Kidney glomerular epithelial cell (primary cell): ENCODE measurements around the gene CATSPERB.
A peak's percentile ranks its signal among the peaks of the same experiment; 100 is the strongest.
"Not testable (repeated sequence)": the region's sequence is repeated elsewhere in the genome, so short reads cannot be mapped to it uniquely, and the experiment has no call there.

Experiments used
- DNase-seq: peaks from one replicate; lab custom pipeline; 2025; lab: John Stamatoyannopoulos, UW

Gene CATSPERB

DNA sequence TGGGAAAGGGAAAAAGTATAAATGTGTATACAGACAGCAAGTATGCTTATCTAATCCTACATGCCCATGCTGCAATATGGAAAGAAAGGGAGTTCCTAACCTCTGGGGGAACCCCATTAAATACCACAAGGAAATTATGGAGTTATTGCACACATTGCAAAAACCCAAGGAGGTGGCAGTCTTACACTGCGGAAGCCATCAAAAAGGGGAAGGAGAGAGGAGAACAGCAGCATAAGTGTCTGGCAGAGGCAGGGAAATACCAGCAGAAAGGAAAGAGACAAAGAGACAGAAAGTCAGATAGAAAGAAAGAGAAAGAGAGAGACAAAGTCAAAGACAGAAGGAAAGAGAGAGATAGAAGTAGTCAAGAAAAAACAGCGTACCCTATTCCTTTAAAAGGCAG is 64.8 kb downstream of the CATSPERB start:
- not testable (repeated sequence) for DNase-seq

DNA sequence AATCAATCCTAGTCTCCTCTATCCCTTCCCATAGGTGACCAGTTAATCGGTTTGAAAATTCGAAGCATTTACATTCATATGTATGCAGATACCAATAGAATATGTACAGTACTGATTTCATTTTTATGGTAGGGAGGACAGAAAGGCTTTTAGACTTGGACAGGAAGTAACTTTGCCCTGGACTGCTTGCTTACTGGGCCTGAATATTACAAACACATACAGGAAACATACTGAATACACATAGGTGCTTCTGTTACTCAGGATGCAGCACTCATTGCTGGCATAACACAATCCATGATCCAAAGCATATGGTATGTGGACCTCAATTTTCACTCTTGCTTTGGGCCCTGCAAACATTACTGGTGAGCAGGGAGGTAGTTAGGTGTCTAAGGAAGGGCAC is 71.1 kb downstream of the CATSPERB start:
- no peak for DNase-seq

DNA sequence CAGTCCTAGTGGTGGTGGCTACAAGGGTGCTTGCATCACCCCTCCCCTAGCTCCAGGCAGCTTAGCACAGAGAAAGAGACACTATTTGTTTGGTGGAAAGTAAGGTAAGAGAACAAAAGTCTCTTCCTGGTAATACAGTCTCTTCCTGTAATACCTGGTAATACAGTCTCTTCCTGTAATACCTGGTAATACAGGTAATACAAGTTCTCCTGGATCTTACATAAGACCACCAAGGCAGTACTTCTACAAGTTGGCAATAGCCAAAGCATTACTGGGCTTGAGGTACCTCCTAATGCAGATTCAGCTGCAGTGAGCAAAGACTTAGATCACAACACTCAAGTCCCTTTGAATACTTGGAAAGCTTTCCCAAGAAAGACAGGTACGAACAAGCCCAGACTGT is 77.0 kb downstream of the CATSPERB start:
- no peak for DNase-seq

DNA sequence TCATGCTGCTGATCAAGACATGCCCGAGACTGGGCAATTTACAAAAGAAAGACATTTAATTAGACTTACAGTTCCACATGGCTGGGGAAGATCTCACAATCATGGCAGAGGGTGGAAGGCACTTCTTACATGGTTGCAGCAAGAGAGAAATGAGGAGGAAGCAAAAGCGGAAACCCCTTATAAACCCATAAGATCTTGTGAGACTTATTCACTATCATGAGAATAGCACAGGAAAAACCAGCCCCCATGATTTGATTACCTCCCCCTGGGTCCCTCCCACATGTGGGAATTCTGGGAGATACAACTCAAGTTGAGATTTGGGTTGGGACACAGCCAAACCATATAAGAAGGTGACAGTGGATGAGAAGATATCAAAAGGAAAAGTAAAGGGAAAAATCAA is 78.4 kb downstream of the CATSPERB start:
- no peak for DNase-seq

DNA sequence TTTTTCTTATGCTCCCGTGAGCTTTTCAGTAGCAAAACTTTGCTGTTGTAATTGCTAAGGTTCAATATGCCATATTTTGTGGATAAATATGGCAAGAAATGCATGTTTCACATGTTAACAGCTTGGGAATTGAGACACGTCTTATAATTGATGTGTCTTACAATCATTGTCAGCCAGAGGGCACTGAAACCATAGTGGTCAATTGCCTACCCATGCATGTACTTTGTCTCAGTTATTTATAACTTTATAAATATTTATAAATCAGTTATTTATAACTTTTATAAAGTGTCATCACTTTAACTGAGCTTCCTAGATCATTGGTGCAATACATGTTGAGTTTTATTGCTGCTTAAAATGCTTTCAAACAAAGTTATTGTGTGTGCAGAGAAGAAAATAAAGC is 82.0 kb downstream of the CATSPERB start:
- DNase-seq = peak; percentile 23

DNA sequence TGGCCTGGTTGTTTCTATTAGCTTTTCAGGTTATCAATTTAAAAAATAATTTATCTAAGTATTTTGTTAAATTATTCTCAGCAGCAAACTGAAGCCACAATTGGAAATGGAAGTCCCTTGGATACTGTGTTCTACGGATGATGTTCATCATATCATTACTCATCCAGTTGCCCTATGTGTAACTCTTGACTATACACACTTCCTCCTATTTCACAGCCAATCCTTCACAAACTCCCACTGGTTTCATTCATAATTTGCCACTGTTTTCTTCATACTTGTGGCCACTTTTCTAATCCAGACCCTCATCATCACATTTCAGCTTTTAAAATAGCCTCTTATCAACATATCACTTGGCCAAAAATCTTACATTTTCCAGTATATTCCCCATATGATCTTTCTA is 84.0 kb downstream of the CATSPERB start:
- DNase-seq = no peak

DNA sequence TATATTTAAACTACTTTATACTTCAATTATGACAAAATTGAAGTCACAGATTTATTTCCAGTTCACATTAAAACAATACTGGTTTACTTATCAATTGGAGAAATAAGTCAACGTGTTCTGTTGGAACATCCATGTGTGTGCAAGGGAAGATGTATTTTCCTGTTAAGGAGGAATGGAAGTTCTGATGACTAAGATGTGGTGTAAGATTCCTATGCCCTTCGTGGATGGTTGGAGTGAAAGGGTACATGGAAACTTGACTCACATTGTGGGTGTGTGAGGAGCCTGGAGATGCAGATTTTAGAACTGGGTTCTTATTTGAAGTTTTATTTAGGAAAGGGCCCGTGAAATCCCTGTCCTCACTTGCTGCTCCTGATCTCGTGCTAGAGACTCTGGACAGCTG is 95.3 kb downstream of the CATSPERB start:
- DNase-seq = no peak

DNA sequence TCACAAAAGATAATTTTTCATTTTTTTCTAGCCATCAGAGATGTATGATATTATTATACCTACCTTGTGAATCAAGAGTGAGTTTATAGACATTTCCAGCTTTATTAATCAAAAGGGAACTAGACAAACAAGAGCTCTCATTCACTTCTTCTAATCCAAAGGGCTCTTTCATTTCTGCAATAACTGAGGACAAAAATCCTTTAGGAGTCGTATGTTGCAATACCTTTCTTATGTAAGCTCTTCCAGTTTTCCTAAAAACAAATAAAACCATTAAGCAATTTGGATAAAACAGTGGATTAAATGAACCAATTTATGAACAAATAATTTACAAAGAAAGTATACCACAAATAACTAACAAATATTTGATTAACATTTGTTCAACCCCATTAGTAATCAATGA is 107.1 kb downstream of the CATSPERB start:
- DNase-seq = no peak

DNA sequence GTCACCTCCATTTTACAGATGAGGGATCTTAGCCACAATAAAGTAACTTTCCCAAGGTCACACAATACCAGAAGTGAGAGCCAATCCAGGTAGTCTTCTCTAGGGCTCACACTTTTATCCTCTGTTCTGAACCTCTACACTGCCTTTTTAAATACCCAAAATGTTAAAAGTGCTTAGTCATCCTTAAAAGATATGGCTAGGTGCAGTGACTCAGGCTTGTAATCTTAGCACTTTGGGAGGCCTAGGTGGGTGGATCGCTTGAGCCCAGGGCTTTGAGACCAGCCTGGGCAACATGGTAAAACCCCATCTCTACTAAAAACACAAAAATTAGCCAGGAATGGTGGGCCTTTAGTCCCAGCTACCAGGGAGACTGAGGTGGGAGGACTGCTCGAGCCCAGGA is 117.7 kb downstream of the CATSPERB start:
- no peak for DNase-seq

DNA sequence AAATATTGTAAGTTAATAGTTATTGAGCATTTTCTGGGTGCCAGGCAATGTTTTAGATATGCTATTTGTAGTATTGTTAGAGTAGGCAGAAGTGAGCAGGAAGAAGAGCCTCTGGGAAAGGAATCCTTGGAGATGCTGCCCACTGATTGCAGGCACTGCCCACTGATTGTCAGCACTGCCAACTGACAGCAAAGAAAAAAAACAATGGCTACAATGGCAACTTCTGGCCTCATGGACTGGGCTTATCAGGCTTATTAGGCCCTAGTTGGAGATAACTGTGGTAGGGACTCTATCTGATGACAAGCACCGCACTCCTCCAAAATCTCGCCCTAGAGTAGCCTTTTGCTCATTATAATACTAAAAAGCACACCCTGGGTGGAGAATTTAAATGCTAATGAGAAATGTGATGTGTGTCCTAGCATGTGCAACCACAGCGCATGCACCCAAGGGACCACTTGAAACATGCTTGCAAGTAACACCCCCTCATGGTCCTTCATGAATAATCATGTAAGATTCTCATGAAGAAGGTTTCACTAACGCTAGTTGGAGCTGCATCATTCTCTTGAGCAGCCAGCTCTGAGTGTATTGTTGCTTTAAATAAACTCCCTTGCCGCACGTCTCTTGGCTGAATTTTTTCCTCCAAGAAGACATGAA is 118.3 kb downstream of the CATSPERB start:
- DNase-seq = no peak

DNA sequence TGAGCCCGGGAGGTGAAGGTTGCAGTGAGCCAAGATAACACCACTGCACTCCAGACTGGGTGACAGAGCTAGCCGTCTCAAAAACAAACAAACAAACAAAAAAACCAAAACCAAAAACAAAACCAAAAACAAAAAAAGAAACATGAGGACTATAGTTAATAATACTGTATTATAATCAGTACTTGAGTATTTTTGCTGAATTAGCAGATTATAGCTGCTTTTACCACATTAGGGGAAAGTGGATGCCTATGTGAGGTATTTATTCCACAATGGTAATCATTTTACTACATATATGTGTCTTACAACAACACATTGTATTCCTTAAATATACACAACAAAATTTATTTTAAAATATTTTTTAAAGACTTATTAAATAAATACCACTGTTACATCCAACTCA is 120.4 kb downstream of the CATSPERB start:
- DNase-seq = no peak

DNA sequence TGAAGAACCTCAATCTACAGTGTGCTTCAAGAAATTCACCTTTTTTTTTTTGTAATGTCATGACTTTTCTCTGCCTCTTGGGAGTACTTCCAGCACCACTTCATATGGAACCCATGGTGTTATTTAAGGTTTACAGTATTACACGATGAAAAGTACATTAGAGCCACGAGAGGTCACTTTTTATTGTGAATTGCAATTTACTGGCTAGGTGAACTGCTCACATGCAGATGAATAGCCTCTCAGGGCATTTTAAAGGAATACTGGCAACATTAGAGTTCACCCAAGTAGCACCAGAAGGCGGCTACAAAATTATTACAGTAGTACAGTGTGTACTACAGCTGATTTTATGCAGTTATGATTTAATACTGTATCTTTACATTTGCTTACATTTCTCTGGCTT is 122.7 kb downstream of the CATSPERB start:
- DNase-seq = no peak

DNA sequence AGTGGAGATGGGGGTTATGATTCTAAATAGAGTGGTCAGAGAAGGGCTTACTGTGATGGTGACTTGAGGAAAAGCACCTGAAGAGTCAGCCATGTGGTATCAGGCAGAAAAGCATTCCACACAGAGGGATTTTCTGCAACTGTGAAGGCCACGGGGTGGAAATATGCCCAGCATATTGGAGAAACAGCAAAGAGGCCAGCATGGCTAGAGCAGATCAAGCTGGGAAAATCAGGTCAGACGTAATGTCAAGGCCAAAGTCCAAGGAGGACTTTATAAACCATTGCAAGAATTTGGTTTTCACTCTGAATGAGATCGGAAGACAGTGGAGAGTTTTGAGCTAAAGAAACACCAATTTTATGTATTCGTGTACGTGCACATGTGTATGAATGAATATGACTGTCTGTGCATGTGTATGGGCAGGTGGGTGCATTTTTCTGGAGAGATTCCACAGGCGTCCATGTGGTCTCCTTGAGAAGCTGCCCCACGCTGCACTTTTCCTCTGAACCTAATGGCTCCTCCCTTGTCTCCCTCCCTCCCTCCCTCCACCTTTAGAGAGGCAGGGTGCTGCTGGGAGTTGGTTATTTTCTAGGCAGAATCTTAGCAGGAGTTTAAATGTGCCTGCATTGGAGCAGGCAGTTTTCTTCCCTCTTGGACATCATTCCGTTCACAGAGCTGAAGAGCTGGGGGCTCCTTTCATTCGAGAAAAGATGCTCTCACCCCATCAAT is 124.4 kb downstream of the CATSPERB start:
- no peak for DNase-seq

DNA sequence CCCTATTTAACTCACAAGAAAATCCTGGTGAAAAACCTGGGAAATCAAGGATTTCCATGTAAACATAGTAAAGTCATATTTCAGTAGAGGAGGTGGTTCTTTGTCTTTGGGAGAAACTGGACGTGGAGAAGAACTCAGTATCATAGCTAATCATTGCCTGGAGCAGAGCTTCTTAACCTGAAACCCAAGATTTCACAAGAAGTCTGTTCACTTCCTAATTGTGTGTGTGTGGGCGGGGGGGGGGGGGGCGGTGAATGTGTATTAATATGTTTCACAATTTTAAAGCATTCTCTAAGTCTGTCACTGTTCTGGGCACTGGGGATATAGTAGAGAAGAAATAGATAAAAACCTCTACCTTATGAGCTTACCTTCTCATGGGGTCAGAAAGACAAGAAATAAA is 125.0 kb downstream of the CATSPERB start:
- no peak for DNase-seq

DNA sequence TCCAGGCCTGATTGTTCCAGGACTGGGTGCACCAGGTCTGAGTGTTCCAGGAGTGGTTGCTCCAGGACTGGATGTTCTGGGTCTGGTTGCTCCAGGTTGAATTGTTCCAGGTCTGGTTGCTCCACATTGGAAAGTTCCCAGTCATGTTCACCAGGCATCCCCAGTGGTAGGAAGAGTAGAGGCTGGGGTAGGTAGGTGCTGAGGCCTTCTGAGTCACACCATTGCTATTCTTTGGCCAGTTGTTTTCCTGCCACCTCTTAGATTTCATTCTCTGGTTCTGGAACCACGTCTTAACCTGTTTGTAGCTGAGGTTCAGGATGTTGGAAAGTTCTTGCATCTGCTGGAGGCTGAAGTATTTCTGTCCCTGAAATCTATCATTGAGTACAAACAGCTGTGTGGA is 127.3 kb downstream of the CATSPERB start:
- DNase-seq = not testable (repeated sequence)

DNA sequence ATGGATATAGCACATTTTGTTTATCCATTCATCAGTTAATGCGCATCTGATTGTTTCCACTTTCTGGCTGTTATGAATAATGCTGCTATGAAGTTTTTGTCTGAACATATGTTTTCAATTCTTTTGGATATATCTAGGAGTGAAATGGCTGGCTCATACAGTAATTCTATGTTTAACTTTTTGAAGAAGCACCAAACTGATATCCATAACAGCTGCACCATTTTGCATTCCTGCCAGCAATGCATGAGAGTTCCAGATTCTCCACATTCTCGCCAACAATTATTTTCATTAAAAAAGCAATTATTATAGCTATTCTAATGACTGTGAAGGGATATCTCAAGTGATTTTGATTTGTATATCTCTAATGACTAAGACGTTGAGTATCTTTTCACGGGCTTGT is 131.9 kb downstream of the CATSPERB start:
- DNase-seq = no peak

DNA sequence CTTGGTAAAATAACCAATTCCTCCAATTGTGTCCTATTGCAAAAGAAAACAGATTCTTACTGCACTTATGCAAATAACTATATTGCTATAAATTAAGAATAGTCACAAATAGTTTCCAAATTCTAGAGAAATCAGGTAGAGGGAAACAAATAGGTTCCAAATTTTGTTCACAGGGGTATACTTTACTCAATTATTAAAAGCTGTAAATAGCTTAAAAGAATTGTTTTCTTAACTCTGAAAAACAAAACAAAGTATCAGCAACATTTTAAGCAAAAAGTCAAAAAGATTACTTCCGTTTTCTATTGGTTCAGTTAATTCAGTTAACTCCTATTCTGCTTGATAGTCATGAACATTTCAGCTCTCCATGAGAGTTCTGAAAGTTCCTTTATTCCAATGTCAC is 136.2 kb downstream of the CATSPERB start:
- no peak for DNase-seq

DNA sequence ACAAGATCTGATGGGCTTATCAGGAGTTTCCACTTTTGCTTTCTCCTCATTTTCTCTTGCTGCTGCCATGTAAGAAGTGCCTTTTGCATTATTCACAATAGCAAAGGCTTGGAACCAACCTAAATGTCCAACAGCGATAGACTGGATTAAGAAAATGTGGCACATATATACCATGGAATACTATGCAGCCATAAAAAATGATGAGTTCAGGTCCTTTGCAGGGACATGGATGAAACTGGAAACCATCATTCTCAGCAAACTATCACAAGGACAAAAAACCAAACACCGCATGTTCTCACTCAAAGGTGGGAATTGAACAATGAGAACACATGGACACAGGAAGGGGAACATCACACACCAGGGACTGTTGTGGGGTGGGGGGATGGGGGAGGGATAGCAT is 137.9 kb downstream of the CATSPERB start:
- not testable (repeated sequence) for DNase-seq

DNA sequence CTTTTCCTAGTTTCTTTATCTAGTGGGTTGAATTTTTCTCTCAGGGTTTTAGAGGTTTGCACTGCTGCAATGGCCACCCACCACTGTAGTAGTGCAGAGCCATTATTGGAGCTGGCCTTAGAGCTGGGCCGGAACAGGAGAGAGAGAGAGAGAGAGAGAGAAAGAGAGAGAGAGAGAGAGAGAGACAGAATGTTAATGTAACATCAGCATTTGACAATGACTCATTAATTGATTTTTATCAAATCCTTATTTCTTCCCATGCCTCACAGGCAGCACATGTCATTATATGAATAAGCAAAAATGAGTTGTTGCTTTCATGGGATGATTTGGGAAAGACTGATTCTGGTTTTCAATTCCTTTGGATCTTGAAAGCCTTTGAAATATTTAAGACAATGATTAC is 145.5 kb downstream of the CATSPERB start:
- no peak for DNase-seq

DNA sequence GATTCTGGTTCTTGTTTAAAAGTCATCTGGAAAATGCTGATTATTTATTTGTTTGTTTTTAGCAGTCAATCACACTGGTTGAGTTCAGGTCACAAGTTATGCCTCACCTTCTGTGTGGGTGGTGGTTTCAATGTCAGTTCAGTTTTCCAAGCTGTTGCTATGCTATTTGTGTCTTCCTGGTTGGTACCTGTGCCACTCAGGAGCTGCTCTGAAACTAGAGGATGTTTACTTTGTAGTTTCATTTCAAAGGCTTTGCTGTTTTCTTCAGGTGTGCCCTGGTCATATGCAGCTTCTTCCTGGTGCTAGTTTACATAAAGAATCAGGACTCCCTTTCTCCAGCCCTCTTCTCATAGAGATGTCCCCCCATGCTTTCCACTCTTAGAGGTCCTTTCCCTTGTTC is 146.0 kb downstream of the CATSPERB start:
- DNase-seq = no peak

DNA sequence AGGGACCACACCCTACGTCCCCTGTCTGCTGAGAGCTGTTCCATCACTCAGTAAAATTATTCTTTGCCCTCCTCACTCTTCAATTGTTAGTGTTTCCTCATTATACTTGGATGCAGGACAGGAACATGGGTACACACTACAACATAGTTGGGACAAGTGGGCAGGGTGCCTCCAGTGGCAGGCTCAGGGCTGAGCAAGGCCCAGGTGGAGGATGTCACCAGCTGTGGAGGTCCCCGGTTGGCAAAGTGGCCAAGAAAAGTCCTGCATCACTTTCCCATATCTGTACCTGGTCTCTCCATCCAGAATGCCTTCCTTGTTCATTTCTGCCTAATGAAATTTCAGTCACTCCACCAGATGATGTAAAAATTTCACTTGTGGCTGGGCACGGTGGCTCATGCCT is 149.1 kb downstream of the CATSPERB start:
- DNase-seq = no peak

DNA sequence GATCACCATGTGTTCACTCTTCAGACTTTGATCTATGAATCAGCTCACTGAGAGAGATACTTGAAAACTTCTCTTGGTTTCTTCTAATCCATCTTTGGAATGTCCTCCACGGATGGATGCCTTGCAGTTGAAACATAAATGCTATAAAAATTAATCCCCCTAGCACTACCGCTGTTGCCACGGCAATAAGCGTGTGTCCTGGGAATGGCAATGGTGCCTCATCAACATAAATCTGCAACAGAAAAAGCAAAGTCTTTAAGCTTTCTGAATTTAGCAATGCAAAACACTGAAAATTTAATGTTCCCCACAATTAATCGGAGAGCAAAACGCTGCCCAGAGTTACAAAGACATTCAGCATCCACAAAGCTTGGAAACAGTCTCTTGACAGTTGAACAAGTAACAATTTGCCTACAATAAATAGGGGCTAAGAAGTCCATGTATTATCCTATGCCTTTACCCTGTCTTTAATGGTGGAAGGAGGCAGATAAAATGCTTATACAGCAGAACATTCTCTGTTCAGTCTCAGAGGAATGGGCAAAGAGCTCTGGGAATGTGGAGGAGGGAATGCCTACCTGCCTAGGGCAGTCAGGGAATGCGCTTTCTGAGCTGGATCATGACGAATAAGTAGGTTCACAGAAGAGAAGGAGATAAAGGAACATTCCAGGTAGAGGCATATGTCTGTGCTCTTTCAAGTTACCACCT is 150.9 kb downstream of the CATSPERB start:
- DNase-seq = peak; percentile 69

DNA sequence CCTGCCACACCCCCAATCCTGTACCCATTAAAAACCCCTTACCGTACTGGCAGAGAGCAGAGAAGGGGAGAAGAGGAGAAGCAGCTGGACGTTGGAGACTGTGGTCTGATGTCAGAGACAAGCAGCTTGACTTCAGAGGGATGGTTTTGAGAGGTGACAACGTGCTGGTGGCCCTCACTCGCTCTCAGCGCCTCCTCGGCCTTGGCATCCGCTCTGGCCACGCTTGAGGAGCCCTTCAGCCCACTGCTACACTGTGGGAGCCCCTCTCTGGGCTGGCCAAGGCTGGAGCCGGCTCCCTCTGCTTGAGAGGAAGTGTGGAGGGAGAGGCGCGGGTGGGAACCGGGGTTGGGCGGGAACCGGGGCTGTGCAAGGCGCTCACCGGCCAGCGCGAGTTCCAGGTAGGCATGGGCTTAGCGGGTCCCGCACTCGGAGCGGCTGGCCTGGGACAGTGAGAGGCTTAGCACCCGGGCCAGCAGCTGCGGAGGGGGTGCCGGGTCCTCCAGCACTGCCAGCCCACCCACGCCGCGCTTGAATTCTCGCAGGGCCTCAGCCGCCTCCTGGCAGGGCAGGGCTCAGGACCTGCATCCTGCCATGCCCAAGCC is 154.2 kb downstream of the CATSPERB start:
- no peak for DNase-seq
